Stimulated activated CD4-positive, alpha-beta T cell treated with anti-CD3 and anti-CD28 coated beads, Interleukin-4, amount 100 ng/mL, for 4 hours (primary cell): ENCODE measurements around the gene GYG2.
"Not testable (repeated sequence)": the region's sequence is repeated elsewhere in the genome, so short reads cannot be mapped to it uniquely, and the experiment has no call there.

Experiments used
- DNase-seq, 2 experiments: peaks; one replicate each; pipeline ENCODE4 v3.0.0-alpha.2; 2020

GYG2 gene

GRCh38 chrX:2910109-2910508, 81.4 kb downstream of the GYG2 start:
- no peak for DNase-seq

- DNase-seq = no peak
These were observed 84.4 kb downstream of the GYG2 start for GRCh38 chrX:2913118-2913517.

- DNase-seq = no peak
These were observed 89.0 kb downstream of the GYG2 start for GRCh38 chrX:2917767-2918166.

GRCh38 chrX:2921193-2921592, 92.5 kb downstream of the GYG2 start:
- no peak for DNase-seq

- no peak for DNase-seq
These were observed 93.0 kb downstream of the GYG2 start for GRCh38 chrX:2921750-2922149.

- DNase-seq = no peak
These were observed 95.4 kb downstream of the GYG2 start for GRCh38 chrX:2924151-2924550.

- DNase-seq = not testable (repeated sequence)
These were observed 97.5 kb downstream of the GYG2 start for GRCh38 chrX:2926255-2926654.

- DNase-seq = no peak
These were observed 98.0 kb downstream of the GYG2 start for GRCh38 chrX:2926664-2927275.

GRCh38 chrX:2928191-2928582, 99.5 kb downstream of the GYG2 start:
- no peak for DNase-seq

GRCh38 chrX:2928583-2929434, 100.1 kb downstream of the GYG2 start, which contains the start of gene ARSD:
Gene ARSD, minus strand, starts transcription at chrX:2929339. Its CDS starts 64 bp downstream, at chrX:2929275.
- DNase-seq = peak; percentile 13 to 21

GRCh38 chrX:2931155-2931554, 102.4 kb downstream of the GYG2 start:
- DNase-seq = no peak

GRCh38 chrX:2931612-2932011, 102.9 kb downstream of the GYG2 start:
- DNase-seq = no peak
